Transverse colon (tissue), 3 donors: Measurements from ENCODE around the gene DLG2.

Experiments
- EP300 ChIP-seq: sonication (generic); formaldehyde crosslinking; IDR thresholded peaks from one replicate; pipeline ENCODE4 v1.6.1; 2017; ENCODE audit warnings: antibody characterized with exemption, low read depth
- TF ChIP-seq, protein P1 (sequence below), 5 experiments: fragments of 200-600 bp in 3 of 5; fragments of 450-650 bp in 2 of 5; sonication (generic) in 3 of 5; IDR thresholded peaks; 1 replicate in 2 of 5; 2 replicates in 3 of 5; pipeline ENCODE4 v1.5.1; 2016 to 2017; ENCODE audit warnings: antibody characterized with exemption in 5 of 5, inconsistent platforms in 3 of 5, mild to moderate bottlenecking in 2 of 5, moderate library complexity in 1 of 5

DNA sequence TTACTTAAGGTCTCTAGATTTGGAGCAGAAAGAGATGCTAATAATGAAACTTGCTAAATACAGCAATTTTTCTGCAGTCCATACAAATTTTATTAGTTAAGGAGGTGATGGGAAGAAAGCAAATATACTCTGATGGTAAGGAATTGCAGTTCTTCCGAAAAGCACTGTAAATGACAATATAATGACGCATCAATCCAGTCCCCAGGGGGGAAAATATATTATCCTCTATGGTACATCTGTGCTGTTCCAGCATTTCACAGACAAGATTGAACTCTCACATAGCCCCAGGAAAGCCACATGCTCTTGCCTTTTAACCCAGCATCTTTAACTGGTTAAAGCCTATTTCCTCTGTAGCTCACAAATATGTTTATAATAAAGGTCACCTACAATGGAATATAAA is 1924.3 kb downstream of the DLG2 start:
- TF ChIP-seq, protein P1, sequence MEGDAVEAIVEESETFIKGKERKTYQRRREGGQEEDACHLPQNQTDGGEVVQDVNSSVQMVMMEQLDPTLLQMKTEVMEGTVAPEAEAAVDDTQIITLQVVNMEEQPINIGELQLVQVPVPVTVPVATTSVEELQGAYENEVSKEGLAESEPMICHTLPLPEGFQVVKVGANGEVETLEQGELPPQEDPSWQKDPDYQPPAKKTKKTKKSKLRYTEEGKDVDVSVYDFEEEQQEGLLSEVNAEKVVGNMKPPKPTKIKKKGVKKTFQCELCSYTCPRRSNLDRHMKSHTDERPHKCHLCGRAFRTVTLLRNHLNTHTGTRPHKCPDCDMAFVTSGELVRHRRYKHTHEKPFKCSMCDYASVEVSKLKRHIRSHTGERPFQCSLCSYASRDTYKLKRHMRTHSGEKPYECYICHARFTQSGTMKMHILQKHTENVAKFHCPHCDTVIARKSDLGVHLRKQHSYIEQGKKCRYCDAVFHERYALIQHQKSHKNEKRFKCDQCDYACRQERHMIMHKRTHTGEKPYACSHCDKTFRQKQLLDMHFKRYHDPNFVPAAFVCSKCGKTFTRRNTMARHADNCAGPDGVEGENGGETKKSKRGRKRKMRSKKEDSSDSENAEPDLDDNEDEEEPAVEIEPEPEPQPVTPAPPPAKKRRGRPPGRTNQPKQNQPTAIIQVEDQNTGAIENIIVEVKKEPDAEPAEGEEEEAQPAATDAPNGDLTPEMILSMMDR (IDR thresholded peaks at IDR 0.05): no peak
- TF ChIP-seq EP300: no peak
